ENCODE measurements around the gene XK.

DNA sequence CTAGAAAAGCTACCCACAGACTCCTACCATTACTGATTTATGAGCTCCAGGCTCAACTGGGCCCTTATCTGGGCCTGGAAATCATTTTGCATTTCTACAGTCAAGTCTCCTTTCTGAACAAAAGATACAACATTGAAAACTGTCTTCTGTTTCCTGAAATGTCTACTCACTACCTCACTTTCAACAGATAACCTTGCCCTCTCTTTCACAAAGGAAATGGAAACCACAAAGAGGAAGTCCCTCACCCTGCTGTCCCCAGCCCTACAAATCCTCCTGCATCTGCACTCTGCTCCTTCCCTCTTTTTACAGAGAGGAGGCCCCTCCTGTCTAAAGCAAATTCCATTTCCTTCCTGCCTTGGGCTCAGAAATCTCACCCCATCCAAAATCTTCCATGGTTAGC lies 69.4 kb downstream of the XK start:
- TF ChIP-seq POLR2A (IDR thresholded peaks at IDR 0.05; ENCODE audit: low read depth, low read length) (no peak), JUN (IDR thresholded peaks at IDR 0.05; ENCODE audit: borderline replicate concordance, insufficient read depth, insufficient read length, low read depth) (no peak), POLR2AphosphoS5 (IDR thresholded peaks at IDR 0.05; ENCODE audit: insufficient read depth, low read depth, low read length) (no peak), EZH2 (IDR thresholded peaks at IDR 0.05; ENCODE audit: borderline replicate concordance, low read depth, low read length, severe bottlenecking) (no peak)
- TF ChIP-seq, protein P1, sequence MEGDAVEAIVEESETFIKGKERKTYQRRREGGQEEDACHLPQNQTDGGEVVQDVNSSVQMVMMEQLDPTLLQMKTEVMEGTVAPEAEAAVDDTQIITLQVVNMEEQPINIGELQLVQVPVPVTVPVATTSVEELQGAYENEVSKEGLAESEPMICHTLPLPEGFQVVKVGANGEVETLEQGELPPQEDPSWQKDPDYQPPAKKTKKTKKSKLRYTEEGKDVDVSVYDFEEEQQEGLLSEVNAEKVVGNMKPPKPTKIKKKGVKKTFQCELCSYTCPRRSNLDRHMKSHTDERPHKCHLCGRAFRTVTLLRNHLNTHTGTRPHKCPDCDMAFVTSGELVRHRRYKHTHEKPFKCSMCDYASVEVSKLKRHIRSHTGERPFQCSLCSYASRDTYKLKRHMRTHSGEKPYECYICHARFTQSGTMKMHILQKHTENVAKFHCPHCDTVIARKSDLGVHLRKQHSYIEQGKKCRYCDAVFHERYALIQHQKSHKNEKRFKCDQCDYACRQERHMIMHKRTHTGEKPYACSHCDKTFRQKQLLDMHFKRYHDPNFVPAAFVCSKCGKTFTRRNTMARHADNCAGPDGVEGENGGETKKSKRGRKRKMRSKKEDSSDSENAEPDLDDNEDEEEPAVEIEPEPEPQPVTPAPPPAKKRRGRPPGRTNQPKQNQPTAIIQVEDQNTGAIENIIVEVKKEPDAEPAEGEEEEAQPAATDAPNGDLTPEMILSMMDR (IDR thresholded peaks at IDR 0.05; ENCODE audit: extremely low read depth in 1 of 2, insufficient read depth in 1 of 2, low read depth in 1 of 2, low read length in 2 of 2): no peak
